WTC11 (cell line): ENCODE data around the gene NR2F6. TPM values are rescaled to one million over a fixed set of nuclear protein-coding genes. Genes with fewer than 3 reads are reported as not detected.

Experiments
- ATAC-seq: fragments of 200-7000 bp; cut with Tn5 transposase; 2 replicates; pipeline ENCODE4 v1.10.0; 2021; ENCODE audit warnings: mild to moderate bottlenecking, moderate library complexity
- CTCF ChIA-PET: fragments of 300-600 bp; sonication (Branson Sonifier 250); formaldehyde crosslinking; loops from one replicate; lab custom pipeline; 2021; ENCODE audit warnings: antibody characterized with exemption; lab: Charles Lee
- POLR2A ChIA-PET: fragments of 350-600 bp; sonication (Branson Sonifier 250); formaldehyde crosslinking; loops from one replicate; lab custom pipeline; 2021; ENCODE audit warnings: antibody characterized with exemption; lab: Charles Lee
- DNase-seq: peaks from one replicate; pipeline ENCODE4 v3.0.0; 2021; ENCODE audit warnings: low spot score
- H3K27ac Mint-ChIP-seq: 2 replicates; pipeline ENCODE4 v1.8.0; 2021; ENCODE audit warnings: mixed read lengths
- H3K27me3 Mint-ChIP-seq: 2 replicates; pipeline ENCODE4 v1.8.0; 2021; ENCODE audit warnings: low read depth, mild to moderate bottlenecking, moderate library complexity, mixed read lengths
- H3K36me3 Mint-ChIP-seq: 2 replicates; pipeline ENCODE4 v1.8.0; 2021; ENCODE audit warnings: mixed read lengths
- H3K4me1 Mint-ChIP-seq: 2 replicates; pipeline ENCODE4 v1.8.0; 2022; ENCODE audit warnings: mixed read lengths
- H3K4me3 Mint-ChIP-seq: 2 replicates; pipeline ENCODE4 v1.8.0; 2021; ENCODE audit warnings: mild to moderate bottlenecking, moderate library complexity, mixed read lengths
- H3K9me3 Mint-ChIP-seq: 2 replicates; pipeline ENCODE4 v1.8.0; 2021; ENCODE audit warnings: mixed read lengths
- AFF4 ChIP-seq: sonication (generic); formaldehyde crosslinking; IDR thresholded peaks from 2 replicates; pipeline ENCODE4 v1.8.1; 2023; ENCODE audit warnings: mild to moderate bottlenecking, missing genetic modification reagents, borderline replicate concordance
- ATF1 ChIP-seq: sonication (generic); formaldehyde crosslinking; IDR thresholded peaks from 2 replicates; pipeline ENCODE4 v1.8.1; 2023; ENCODE audit warnings: mild to moderate bottlenecking, moderate library complexity, missing genetic modification reagents
- CREM ChIP-seq: sonication (generic); formaldehyde crosslinking; IDR thresholded peaks from 2 replicates; pipeline ENCODE4 v1.8.1; 2022; ENCODE audit warnings: mild to moderate bottlenecking, missing genetic modification reagents, moderate library complexity
- FOXK1 ChIP-seq: sonication (generic); formaldehyde crosslinking; IDR thresholded peaks from 2 replicates; pipeline ENCODE4 v1.8.0; 2022; ENCODE audit warnings: mild to moderate bottlenecking, moderate library complexity, missing genetic modification reagents
- GTF2I ChIP-seq: fragments of 250-450 bp; sonication (Bioruptor Pico); conservative IDR thresholded peaks from 2 replicates; pipeline ENCODE4 v1.4.0; 2021; ENCODE audit warnings: mild to moderate bottlenecking
- HMGXB4 ChIP-seq: sonication (generic); formaldehyde crosslinking; IDR thresholded peaks from 2 replicates; pipeline ENCODE4 v1.8.1; 2023; ENCODE audit warnings: mild to moderate bottlenecking, moderate library complexity, missing genetic modification reagents
- NR2C2 ChIP-seq: sonication (generic); formaldehyde crosslinking; IDR thresholded peaks from 2 replicates; pipeline ENCODE4 v1.8.0; 2022; ENCODE audit warnings: mild to moderate bottlenecking, missing genetic modification reagents
- SOX15 ChIP-seq: fragments of 250-450 bp; sonication (Bioruptor Pico); IDR thresholded peaks from 2 replicates; pipeline ENCODE4 v1.9.0; 2021; ENCODE audit warnings: mild to moderate bottlenecking
- STAT6 ChIP-seq: sonication (generic); formaldehyde crosslinking; conservative IDR thresholded peaks from 2 replicates; pipeline ENCODE4 v1.8.1; 2023; ENCODE audit warnings: mild to moderate bottlenecking, low read depth, missing genetic modification reagents, moderate library complexity
- ZBTB43 ChIP-seq: sonication (generic); formaldehyde crosslinking; IDR thresholded peaks from 2 replicates; pipeline ENCODE4 v1.8.1; 2023; ENCODE audit warnings: mild to moderate bottlenecking, missing genetic modification reagents
- total RNA-seq: library from RNA; stranded (reverse); gene quantifications from 3 replicates; pipeline ENCODE4 v1.2.3, GENCODE V29; 2021

The NR2F6 gene
- total RNA-seq, 1 experiment from 2014 or later: 145 TPM

GRCh38 chr19:17248011-17248776, 2.5 kb upstream of the NR2F6 start (continued):
- peak; percentile 48; the same call in 1 of the 2 replicates for TF ChIP-seq FOXK1 (CRISPR knock-in tag)

GRCh38 chr19:17246681-17247425, 1.1 kb upstream of the NR2F6 start:
- Mint-ChIP-seq H3K4me3 (peak overlapping the region; percentile 79), H3K9me3 (no peaks in the 10 kb centered on the region), H3K27me3 (no peaks in the 10 kb centered on the region), H3K27ac (peak overlapping the region; percentile 96), H3K4me1 (peaks cover 44% of the 10 kb centered on the region), H3K36me3 (peaks cover 4% of the 10 kb centered on the region; the same call in 1 of the 2 replicates)
- ATAC-seq: no peak
- ChIA-PET POLR2A (no interaction called here), CTCF (interaction anchor here (3.8 kb wide), 1 partner anchor 13 kb away, joined by 38 read pairs; no protein-coding TSS in a partner anchor)
- no peak for DNase-seq
- no peak for TF ChIP-seq AFF4 (CRISPR knock-in tag)
- TF ChIP-seq CREM (CRISPR knock-in tag): no peak
- TF ChIP-seq GTF2I (CRISPR knock-in tag): peak; percentile 81
- TF ChIP-seq NR2C2 (CRISPR knock-in tag): no peak
- no peak for TF ChIP-seq ATF1
- TF ChIP-seq ZBTB43 (CRISPR knock-in tag): 0 out of 2 replicates have a peak, but pooled peaks have one; percentile 12
- 0 out of 2 replicates have a peak, but pooled peaks have one; percentile 16 for TF ChIP-seq HMGXB4
- no peak for TF ChIP-seq SOX15 (CRISPR knock-in tag)
- TF ChIP-seq STAT6 (CRISPR knock-in tag): no peak
